Measurements from ENCODE around the gene GNAQ. TPM values are rescaled to one million over a fixed set of nuclear protein-coding genes. Genes with fewer than 3 reads are reported as not detected.

Gene GNAQ
- total and polyA plus RNA-seq, 2 of the 4 experiments (the other 2 are of a cell fraction) = 23.1 to 50.7 TPM

DNA sequence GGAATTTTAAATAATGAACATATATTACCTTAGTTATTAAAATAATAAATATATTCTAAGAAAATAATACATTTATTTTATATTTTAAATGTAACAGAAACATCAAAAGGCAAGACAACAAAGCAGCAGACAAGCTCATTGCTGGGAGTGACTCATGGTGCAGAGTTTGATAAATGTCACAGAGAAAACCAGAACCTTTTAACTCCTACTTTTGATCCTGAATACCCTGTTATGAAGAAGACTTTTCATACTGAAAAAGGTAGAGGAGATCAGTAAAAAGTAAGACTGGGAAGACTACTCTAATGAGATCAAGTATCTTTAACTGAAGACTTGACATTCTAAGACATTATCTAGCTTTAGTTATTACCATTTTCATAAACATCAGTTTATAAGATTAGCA is 284.4 kb downstream of the GNAQ start:
- in situ Hi-C loops (cut with MboI; ENCODE audit: low sequenced_read_pairs) (loop anchor here (5.0 kb wide), 1 partner anchor 310 kb away; no protein-coding TSS in a partner anchor), dilution Hi-C loops (cut with HindIII; ENCODE audit: low sequenced_read_pairs, unreplicated experiment) (no loop called here), intact Hi-C loops (cut with micrococcal nuclease) (loop anchor here (10.0 kb wide), 1 partner anchor 162 kb away; no protein-coding TSS in a partner anchor)
- Histone ChIP-seq H2BK20ac (ENCODE audit: low read depth, low read length) (no peak overlapping the region), H2AK9ac (replicated peaks; ENCODE audit: low read depth, low read length, poor library complexity) (no peak overlapping the region), H3K56ac (ENCODE audit: extremely low read depth, insufficient read depth, low read length) (no peak overlapping the region), H3K9me1 (ENCODE audit: insufficient read depth, low read length) (peaks cover 7% of the 10 kb centered on the region), H3K18ac (ENCODE audit: low read depth, low read length) (no peak overlapping the region), H3K9me3 (ENCODE audit: control insufficient read depth, insufficient read depth, low read length) (no peaks in the 10 kb centered on the region), H3K36me3 (ENCODE audit: control insufficient read depth, insufficient read depth, low read length) (no peaks in the 10 kb centered on the region), H3K4me1 (ENCODE audit: control insufficient read depth, insufficient read depth, low read length) (peaks cover 13% of the 10 kb centered on the region), H3K4me2 (ENCODE audit: low read depth, low read length) (no peak overlapping the region), H3K27me3 (ENCODE audit: control insufficient read depth, insufficient read depth, low read length) (no peaks in the 10 kb centered on the region), H3K4me3 (ENCODE audit: insufficient read depth, low read depth, low read length) (no peak overlapping the region), H3K23ac (ENCODE audit: low read depth, low read length) (no peak overlapping the region), H2AK5ac (ENCODE audit: low read depth, low read length) (no peak overlapping the region), H2BK5ac (ENCODE audit: low read depth, low read length, poor library complexity, severe bottlenecking) (no peak overlapping the region), H3K79me1 (ENCODE audit: low read depth in 1 of 2, low read length in 2 of 2) (peaks cover 6 to 10% of the 10 kb centered on the region in 2 experiments; a peak in 3 of 4 replicates), H2AFZ (replicated peaks; ENCODE audit: low read length, poor library complexity) (no peak overlapping the region), H3K4ac (ENCODE audit: low read depth, low read length) (no peak overlapping the region), H3K14ac (replicated peaks; ENCODE audit: low read depth, low read length) (no peak overlapping the region), H4K8ac (ENCODE audit: low read depth in 2 of 2, low read length in 2 of 2) (no peak overlapping the region), H4K20me1 (ENCODE audit: insufficient read depth, low read length) (peaks cover 1% of the 10 kb centered on the region; the same call in 1 of the 2 replicates), H4K5ac (ENCODE audit: low read depth, low read length) (no peak overlapping the region), H4K91ac (ENCODE audit: insufficient read depth, low read depth, low read length) (no peak overlapping the region), H2BK15ac (ENCODE audit: low read depth, low read length) (no peak overlapping the region), H3K27ac (ENCODE audit: insufficient read depth, low read length) (no peak overlapping the region), H3K9ac (ENCODE audit: low read depth, low read length) (no peak overlapping the region), H2BK120ac (ENCODE audit: low read depth, low read length) (no peak overlapping the region)
- DNase-seq = no peak
- POLR2A ChIA-PET (ENCODE audit: unreplicated experiment) = no interaction called here
- no peak for ATAC-seq (ENCODE audit: low read depth)
- no TSS peak for BruUV-seq (replicated peaks)
- TF ChIP-seq, protein P1, sequence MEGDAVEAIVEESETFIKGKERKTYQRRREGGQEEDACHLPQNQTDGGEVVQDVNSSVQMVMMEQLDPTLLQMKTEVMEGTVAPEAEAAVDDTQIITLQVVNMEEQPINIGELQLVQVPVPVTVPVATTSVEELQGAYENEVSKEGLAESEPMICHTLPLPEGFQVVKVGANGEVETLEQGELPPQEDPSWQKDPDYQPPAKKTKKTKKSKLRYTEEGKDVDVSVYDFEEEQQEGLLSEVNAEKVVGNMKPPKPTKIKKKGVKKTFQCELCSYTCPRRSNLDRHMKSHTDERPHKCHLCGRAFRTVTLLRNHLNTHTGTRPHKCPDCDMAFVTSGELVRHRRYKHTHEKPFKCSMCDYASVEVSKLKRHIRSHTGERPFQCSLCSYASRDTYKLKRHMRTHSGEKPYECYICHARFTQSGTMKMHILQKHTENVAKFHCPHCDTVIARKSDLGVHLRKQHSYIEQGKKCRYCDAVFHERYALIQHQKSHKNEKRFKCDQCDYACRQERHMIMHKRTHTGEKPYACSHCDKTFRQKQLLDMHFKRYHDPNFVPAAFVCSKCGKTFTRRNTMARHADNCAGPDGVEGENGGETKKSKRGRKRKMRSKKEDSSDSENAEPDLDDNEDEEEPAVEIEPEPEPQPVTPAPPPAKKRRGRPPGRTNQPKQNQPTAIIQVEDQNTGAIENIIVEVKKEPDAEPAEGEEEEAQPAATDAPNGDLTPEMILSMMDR (conservative IDR thresholded peaks at IDR 0.05; ENCODE audit: low read depth, low read length) = no peak
- TF ChIP-seq MAFK (IDR thresholded peaks at IDR 0.05; ENCODE audit: low read depth, low read length) (no peak), MXI1 (IDR thresholded peaks at IDR 0.05; ENCODE audit: borderline replicate concordance, low read depth, low read length) (no peak), FOS (IDR thresholded peaks at IDR 0.05; ENCODE audit: low read depth, low read length) (no peak), POLR2A (IDR thresholded peaks at IDR 0.05; ENCODE audit: low read depth, low read length) (no peak), RAD21 (IDR thresholded peaks at IDR 0.05; ENCODE audit: low read length) (no peak), RFX5 (IDR thresholded peaks at IDR 0.05; ENCODE audit: low read depth, low read length) (no peak), MAZ (IDR thresholded peaks at IDR 0.05; ENCODE audit: borderline replicate concordance, low read depth, low read length) (no peak), BHLHE40 (IDR thresholded peaks at IDR 0.05; ENCODE audit: low read depth, low read length) (no peak), RCOR1 (IDR thresholded peaks at IDR 0.05; ENCODE audit: insufficient replicate concordance, low read length) (no peak), CHD1 (IDR thresholded peaks at IDR 0.05; ENCODE audit: low read depth, low read length) (no peak), CEBPB (IDR thresholded peaks at IDR 0.05; ENCODE audit: low read depth, low read length) (no peak), SMC3 (IDR thresholded peaks at IDR 0.05; ENCODE audit: low read depth, low read length) (no peak), NFE2L2 (IDR thresholded peaks at IDR 0.05; ENCODE audit: low read depth, low read length) (no peak)
- TF ChIP-seq, protein P2, sequence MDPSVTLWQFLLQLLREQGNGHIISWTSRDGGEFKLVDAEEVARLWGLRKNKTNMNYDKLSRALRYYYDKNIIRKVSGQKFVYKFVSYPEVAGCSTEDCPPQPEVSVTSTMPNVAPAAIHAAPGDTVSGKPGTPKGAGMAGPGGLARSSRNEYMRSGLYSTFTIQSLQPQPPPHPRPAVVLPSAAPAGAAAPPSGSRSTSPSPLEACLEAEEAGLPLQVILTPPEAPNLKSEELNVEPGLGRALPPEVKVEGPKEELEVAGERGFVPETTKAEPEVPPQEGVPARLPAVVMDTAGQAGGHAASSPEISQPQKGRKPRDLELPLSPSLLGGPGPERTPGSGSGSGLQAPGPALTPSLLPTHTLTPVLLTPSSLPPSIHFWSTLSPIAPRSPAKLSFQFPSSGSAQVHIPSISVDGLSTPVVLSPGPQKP (IDR thresholded peaks at IDR 0.05; ENCODE audit: borderline replicate concordance, low read depth, low read length) = no peak
- TF ChIP-seq, protein P3, sequence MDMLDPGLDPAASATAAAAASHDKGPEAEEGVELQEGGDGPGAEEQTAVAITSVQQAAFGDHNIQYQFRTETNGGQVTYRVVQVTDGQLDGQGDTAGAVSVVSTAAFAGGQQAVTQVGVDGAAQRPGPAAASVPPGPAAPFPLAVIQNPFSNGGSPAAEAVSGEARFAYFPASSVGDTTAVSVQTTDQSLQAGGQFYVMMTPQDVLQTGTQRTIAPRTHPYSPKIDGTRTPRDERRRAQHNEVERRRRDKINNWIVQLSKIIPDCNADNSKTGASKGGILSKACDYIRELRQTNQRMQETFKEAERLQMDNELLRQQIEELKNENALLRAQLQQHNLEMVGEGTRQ (IDR thresholded peaks at IDR 0.05; ENCODE audit: low read depth, low read length) = no peak
- CTCF ChIA-PET = interaction anchor here (1.0 kb wide), 1 partner anchor 314 kb away, joined by 3 read pairs; no protein-coding TSS in a partner anchor

Data from IMR-90 (cell line).